Type B pancreatic cell (in vitro differentiated cells): ENCODE measurements around the gene SLC14A1. TPM values are rescaled to one million over a fixed set of nuclear protein-coding genes. Genes with fewer than 3 reads are reported as not detected.

ENCODE experiments used
- DNase-seq: peaks from one replicate; pipeline ENCODE4 v3.0.0; 2021; ENCODE audit warnings: mixed read lengths; ENCODE audit not compliant: unreplicated experiment; ENCODE audit errors: extremely low spot score
- H3K27ac Mint-ChIP-seq: 2 replicates; pipeline ENCODE4 v1.8.0; 2021; ENCODE audit warnings: mild to moderate bottlenecking, mixed read lengths
- H3K27me3 Mint-ChIP-seq: 2 replicates; pipeline ENCODE4 v1.8.0; 2021; ENCODE audit warnings: mixed read lengths
- H3K36me3 Mint-ChIP-seq: 2 replicates; pipeline ENCODE4 v1.8.0; 2021; ENCODE audit warnings: mixed read lengths
- H3K4me1 Mint-ChIP-seq: one replicate; pipeline ENCODE4 v1.8.0; 2021; ENCODE audit warnings: mixed read lengths; ENCODE audit not compliant: unreplicated experiment
- H3K4me3 Mint-ChIP-seq: 2 replicates; pipeline ENCODE4 v1.8.0; 2021; ENCODE audit warnings: mild to moderate bottlenecking, mixed read lengths
- H3K9me3 Mint-ChIP-seq: 2 replicates; pipeline ENCODE4 v1.8.0; 2021; ENCODE audit warnings: mixed read lengths
- total RNA-seq: library from RNA; stranded (reverse); gene quantifications from 2 replicates; pipeline ENCODE4 v1.2.1, GENCODE V29; 2021; ENCODE audit warnings: low replicate concordance
- TF ChIP-seq, protein P1 (sequence below): fragments of 200-600 bp; sonication (generic); conservative IDR thresholded peaks from 2 replicates; pipeline ENCODE4 v1.5.0; 2021; ENCODE audit warnings: antibody characterized with exemption, mild to moderate bottlenecking

SLC14A1 gene
- total RNA-seq, 1 donor from 2014 or later, result 2.4 TPM

DNA sequence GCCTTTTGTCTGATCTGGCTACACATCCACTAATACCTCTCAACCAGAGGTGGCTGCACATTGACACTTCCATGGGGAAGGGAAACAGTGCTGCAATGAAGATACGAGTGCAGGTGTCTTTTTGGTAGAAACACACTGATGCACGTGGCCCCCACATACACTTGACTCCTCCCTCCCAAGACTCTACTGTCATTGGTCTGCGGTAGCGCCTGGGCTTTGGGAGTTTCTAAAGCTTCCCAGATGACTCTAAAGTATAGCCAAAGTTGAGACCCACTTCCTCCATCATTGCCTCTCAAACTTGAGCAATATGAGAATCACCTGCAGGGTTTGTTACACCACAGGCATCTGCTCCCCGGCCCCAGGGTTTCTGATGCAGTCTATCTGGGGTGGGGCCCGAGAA is 11.0 kb downstream of the SLC14A1 start:
- TF ChIP-seq, protein P1, sequence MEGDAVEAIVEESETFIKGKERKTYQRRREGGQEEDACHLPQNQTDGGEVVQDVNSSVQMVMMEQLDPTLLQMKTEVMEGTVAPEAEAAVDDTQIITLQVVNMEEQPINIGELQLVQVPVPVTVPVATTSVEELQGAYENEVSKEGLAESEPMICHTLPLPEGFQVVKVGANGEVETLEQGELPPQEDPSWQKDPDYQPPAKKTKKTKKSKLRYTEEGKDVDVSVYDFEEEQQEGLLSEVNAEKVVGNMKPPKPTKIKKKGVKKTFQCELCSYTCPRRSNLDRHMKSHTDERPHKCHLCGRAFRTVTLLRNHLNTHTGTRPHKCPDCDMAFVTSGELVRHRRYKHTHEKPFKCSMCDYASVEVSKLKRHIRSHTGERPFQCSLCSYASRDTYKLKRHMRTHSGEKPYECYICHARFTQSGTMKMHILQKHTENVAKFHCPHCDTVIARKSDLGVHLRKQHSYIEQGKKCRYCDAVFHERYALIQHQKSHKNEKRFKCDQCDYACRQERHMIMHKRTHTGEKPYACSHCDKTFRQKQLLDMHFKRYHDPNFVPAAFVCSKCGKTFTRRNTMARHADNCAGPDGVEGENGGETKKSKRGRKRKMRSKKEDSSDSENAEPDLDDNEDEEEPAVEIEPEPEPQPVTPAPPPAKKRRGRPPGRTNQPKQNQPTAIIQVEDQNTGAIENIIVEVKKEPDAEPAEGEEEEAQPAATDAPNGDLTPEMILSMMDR, result no peak
- H3K4me1 Mint-ChIP-seq, result no peaks in the 10 kb centered on the region
- H3K9me3 Mint-ChIP-seq, result no peaks in the 10 kb centered on the region
- no peak for DNase-seq
- H3K36me3 Mint-ChIP-seq, result no peaks in the 10 kb centered on the region
- H3K27ac Mint-ChIP-seq, result no peak overlapping the region
- no peak overlapping the region for H3K4me3 Mint-ChIP-seq
- H3K27me3 Mint-ChIP-seq, result no peaks in the 10 kb centered on the region

DNA sequence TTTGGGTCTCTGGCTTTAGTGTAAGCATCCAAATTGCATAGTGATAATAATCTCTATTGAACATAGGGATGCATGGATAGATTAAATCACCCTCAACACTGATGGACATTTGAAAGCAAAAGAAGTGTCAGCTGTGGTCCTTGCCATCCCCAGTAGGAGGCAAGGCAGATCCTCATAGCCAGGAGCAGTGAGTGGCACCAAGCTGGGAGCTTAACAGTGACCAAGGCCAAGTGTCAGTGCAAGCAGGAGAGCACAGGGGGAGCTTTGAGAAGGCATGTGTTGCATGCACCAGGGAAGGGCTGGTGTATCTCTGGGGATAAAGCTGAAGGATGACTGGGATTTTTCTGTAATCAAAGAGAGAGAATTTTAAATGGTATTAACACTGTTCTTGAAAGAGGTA is 14.7 kb downstream of the SLC14A1 start:
- Mint-ChIP-seq H3K27me3 (peaks cover 5% of the 10 kb centered on the region), H3K36me3 (no peaks in the 10 kb centered on the region), H3K4me1 (peaks cover 5% of the 10 kb centered on the region), H3K27ac (no peak overlapping the region), H3K4me3 (no peak overlapping the region), H3K9me3 (no peaks in the 10 kb centered on the region)
- TF ChIP-seq, protein P1, result no peak
- no peak for DNase-seq

DNA sequence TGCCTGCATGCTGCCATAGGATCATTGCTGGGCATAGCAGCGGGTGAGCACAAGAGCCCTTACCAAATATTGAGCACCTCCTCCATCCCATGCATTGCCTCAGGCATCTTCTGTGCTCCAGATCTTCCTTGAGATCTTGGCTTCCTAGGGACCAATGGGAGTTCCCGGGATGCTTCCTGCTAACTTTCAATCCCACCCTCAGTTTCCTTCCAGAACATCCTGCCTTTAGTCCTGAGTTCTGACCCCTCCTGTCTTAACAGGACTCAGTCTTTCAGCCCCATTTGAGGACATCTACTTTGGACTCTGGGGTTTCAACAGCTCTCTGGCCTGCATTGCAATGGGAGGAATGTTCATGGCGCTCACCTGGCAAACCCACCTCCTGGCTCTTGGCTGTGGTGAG is 15.3 kb downstream of the SLC14A1 start:
- Mint-ChIP-seq H3K27me3 (peaks cover 5% of the 10 kb centered on the region), H3K36me3 (no peaks in the 10 kb centered on the region), H3K4me3 (no peak overlapping the region), H3K27ac (no peak overlapping the region), H3K9me3 (no peaks in the 10 kb centered on the region), H3K4me1 (peaks cover 5% of the 10 kb centered on the region)
- TF ChIP-seq, protein P1, result no peak
- DNase-seq, result no peak

DNA sequence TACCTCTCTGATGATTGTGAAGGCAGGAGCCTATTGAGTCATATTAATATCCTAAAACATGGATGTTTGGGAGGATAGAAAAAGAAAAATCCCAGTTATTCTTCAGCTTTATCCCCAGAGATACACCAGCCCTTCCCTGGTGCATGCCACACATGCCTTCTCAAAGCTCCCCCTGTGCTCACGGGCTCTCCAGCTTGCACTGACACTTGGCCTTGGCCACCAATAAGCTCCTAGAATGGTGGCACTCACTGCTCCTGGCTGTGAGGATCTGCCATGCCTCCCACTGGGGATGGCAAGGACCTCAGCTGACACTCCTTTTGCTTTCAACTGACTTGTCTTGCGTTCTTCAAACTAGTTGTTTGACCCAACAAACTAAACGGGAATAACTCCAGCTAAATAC is 15.9 kb downstream of the SLC14A1 start:
- H3K9me3 Mint-ChIP-seq, result no peaks in the 10 kb centered on the region
- no peak overlapping the region for H3K27ac Mint-ChIP-seq
- peaks cover 5% of the 10 kb centered on the region for H3K4me1 Mint-ChIP-seq
- peaks cover 5% of the 10 kb centered on the region for H3K27me3 Mint-ChIP-seq
- TF ChIP-seq, protein P1, result no peak
- DNase-seq, result no peak
- H3K4me3 Mint-ChIP-seq, result no peak overlapping the region
- no peaks in the 10 kb centered on the region for H3K36me3 Mint-ChIP-seq

DNA sequence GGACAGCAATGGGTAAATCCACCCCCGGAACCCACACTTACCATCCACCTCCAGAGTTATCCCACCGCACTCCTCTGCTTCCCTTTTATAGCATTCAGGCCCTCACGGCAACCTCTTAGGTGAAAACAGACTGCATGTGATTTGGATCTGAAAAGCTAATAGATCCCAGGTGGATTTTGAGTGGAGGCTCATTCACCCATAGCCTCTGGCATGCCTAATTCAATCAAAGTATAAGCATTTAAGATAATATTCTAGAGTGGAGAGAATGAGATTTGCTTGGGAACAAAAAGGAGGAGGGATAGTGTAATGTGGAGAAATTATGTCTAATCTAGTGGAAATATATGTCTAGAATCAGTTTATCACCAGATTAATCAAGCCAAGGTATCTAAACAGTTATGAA is 17.1 kb downstream of the SLC14A1 start:
- Mint-ChIP-seq H3K4me3 (no peak overlapping the region), H3K27me3 (peaks cover 5% of the 10 kb centered on the region), H3K27ac (no peak overlapping the region), H3K4me1 (peaks cover 12% of the 10 kb centered on the region), H3K9me3 (no peaks in the 10 kb centered on the region), H3K36me3 (no peaks in the 10 kb centered on the region)
- DNase-seq, result no peak
- TF ChIP-seq, protein P1, result no peak
